Peyer's patch (tissue), 4 donors: ENCODE measurements around the gene CNTNAP2.

Experiments used
- POLR2A ChIP-seq, 2 donors: fragments of 450-650 bp; IDR thresholded peaks; one replicate each; pipeline ENCODE4 v1.5.1; 2017; ENCODE audit warnings: antibody characterized with exemption in 2 of 2, mild to moderate bottlenecking in 2 of 2, moderate library complexity in 2 of 2
- TF ChIP-seq, protein P1 (sequence below), 6 experiments: fragments of 450-650 bp in 4 of 6; fragments of 200-600 bp in 2 of 6; sonication (generic) in 1 of 6; IDR thresholded peaks; one replicate each; pipeline ENCODE4 v1.5.1; 2017 to 2019; ENCODE audit warnings: antibody characterized with exemption in 6 of 6, mild to moderate bottlenecking in 3 of 6, moderate library complexity in 1 of 6

DNA sequence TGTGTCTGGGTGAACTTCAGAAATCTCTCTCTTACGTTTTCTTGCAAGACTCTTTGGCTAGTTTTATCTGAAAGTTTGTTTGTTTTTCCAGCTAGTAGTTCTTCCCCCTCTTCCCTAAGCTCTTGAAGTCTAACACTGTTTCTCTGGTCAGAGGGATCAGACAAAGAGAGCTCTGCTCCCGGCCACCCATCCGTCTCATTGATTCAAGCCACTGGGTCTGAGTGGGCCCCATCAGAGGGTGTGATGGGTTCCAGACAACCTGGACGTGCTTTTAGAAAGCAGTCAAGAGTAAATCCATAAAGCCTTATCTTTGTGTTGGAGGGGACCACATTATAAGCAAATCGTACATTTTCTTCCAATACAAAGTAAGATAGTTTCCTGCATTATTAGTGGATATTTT is 2231.4 kb downstream of the CNTNAP2 start:
- TF ChIP-seq POLR2A (IDR thresholded peaks at IDR 0.05): no peak
- TF ChIP-seq, protein P1, sequence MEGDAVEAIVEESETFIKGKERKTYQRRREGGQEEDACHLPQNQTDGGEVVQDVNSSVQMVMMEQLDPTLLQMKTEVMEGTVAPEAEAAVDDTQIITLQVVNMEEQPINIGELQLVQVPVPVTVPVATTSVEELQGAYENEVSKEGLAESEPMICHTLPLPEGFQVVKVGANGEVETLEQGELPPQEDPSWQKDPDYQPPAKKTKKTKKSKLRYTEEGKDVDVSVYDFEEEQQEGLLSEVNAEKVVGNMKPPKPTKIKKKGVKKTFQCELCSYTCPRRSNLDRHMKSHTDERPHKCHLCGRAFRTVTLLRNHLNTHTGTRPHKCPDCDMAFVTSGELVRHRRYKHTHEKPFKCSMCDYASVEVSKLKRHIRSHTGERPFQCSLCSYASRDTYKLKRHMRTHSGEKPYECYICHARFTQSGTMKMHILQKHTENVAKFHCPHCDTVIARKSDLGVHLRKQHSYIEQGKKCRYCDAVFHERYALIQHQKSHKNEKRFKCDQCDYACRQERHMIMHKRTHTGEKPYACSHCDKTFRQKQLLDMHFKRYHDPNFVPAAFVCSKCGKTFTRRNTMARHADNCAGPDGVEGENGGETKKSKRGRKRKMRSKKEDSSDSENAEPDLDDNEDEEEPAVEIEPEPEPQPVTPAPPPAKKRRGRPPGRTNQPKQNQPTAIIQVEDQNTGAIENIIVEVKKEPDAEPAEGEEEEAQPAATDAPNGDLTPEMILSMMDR (IDR thresholded peaks at IDR 0.05): no peak
